ENCODE data around the gene MCF2L2.
A peak's percentile ranks its signal among the peaks of the same experiment; 100 is the strongest.

The MCF2L2 gene

DNA sequence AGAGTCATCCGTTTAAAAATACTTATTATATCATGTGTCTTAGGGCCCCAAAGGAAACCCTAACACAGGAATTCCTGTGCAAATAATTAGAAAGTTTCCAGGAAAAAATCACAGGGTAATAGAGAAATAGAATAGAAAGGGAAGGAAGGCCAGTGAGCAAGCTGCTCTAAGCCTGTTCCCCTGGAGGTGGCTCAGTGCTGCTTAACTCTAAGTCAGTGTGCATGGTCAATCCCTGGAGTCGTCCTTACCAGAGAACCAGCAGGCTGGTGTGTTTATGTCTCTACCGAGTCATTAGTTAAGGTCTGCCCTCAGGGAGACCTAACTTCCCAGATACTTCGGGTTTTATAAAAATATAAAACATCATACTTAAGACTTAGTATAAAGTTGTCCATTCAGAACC, 21.0 kb upstream of the MCF2L2 start:
- DNase-seq (ENCODE audit: low read depth): no peak
- TF ChIP-seq, protein P1, sequence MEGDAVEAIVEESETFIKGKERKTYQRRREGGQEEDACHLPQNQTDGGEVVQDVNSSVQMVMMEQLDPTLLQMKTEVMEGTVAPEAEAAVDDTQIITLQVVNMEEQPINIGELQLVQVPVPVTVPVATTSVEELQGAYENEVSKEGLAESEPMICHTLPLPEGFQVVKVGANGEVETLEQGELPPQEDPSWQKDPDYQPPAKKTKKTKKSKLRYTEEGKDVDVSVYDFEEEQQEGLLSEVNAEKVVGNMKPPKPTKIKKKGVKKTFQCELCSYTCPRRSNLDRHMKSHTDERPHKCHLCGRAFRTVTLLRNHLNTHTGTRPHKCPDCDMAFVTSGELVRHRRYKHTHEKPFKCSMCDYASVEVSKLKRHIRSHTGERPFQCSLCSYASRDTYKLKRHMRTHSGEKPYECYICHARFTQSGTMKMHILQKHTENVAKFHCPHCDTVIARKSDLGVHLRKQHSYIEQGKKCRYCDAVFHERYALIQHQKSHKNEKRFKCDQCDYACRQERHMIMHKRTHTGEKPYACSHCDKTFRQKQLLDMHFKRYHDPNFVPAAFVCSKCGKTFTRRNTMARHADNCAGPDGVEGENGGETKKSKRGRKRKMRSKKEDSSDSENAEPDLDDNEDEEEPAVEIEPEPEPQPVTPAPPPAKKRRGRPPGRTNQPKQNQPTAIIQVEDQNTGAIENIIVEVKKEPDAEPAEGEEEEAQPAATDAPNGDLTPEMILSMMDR (conservative IDR thresholded peaks at IDR 0.05; ENCODE audit: control insufficient read depth, insufficient read depth, low read depth, low read length): no peak
- H3K4me3 ChIP-seq (ENCODE audit: control insufficient read depth, low read depth, low read length): no peak overlapping the region

DNA sequence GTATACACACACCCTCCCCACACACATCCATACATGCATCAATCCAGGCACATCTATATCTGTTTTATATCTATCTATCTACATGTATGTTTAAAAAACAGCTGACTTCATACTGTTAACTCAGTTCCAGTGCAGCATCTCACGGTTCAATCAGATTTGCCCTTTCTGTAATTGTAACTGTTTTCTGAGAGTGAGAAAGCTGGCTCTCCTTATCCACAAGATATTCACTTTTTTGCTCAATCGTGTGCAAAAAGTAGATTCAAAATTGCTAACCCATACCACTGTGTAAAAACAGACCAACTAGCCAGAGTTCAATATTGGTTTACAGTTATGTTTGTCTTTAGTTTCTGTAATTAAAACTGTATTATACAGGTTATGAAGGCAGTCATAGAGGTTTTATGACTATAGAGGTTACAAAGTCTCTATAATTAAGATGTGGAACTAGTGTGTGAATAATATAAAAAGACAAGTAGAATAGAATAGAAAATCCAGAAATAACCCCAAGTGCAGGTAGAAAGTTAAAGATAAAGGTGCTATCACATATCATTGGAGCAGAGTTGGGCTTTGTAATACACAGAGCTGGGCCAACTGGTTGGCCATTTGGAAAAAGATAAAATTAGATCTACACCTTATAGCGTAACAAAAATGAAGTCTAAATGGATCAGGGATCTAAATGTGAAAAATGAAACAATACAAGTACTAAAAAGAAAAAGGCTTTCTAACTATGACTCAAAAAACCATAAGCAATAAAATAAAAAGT, 20.1 kb upstream of the MCF2L2 start:
- TF ChIP-seq, protein P1 (conservative IDR thresholded peaks at IDR 0.05; ENCODE audit: control insufficient read depth, insufficient read depth, low read depth, low read length): no peak
- peak overlapping the region; percentile 87 for H3K4me3 ChIP-seq (ENCODE audit: control insufficient read depth, low read depth, low read length)
- DNase-seq (ENCODE audit: low read depth): no peak

DNA sequence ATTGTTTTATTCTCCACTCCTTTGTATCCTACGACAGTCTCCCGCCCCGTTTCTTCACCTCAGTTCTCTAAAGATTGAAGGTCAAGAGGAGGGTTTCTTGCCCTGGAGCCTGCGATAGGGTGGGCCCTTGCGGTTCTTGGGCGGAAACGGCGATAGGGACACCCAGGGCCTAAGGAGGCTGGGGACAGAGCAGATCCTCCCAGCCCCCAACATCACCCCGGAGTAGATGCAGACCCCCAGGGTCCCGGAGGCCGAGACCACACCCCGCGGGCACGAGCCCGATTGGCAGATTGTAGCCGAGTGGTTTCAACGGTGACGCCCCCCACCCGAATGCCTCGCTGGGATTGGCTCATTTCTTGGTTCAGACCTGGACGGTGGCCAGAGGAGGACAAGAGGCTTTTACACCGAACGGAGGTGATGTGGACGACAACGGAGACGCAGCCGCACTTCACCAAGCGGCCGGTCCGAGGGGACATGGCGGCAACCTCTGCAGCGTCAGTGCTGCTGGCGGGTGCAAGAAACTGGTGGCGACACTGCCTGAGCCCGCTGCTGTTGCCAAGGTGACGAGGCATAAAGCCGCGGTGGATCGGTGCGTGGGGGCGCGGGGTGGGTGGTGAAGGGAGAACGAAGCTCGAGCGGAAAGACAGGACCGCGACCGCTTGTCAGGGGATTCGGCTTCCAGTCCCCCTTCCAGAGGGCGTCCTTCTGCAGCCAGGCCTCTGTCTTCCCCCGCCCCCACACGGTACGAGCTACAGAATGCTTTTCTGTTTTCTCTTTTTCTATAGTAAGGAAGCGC, 19.0 kb upstream of the MCF2L2 start:
- peak; percentile 70 for DNase-seq (ENCODE audit: low read depth)
- H3K4me3 ChIP-seq (ENCODE audit: control insufficient read depth, low read depth, low read length): peak overlapping the region; percentile 87
- TF ChIP-seq, protein P1 (conservative IDR thresholded peaks at IDR 0.05; ENCODE audit: control insufficient read depth, insufficient read depth, low read depth, low read length): no peak

DNA sequence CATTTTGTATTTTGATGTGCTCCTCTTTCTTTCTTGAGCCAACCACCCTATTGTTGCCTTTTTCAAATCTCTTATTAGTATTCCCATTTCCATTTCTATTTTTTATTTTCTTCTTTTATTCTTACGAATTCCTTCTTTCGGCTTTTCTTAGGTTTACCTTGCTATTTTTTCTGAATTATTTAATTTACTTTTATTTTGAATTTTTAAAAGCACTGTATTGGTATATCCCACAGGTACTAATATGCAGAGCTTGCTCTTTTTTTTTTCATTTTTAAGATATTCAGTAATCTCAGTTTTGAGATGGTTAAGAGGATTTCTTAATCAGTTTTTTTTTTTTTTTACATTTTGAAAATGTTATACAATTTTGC, 18.4 kb upstream of the MCF2L2 start:
- no peak for DNase-seq (ENCODE audit: low read depth)
- TF ChIP-seq, protein P1 (conservative IDR thresholded peaks at IDR 0.05; ENCODE audit: control insufficient read depth, insufficient read depth, low read depth, low read length): no peak
- H3K4me3 ChIP-seq (ENCODE audit: control insufficient read depth, low read depth, low read length): peak overlapping the region; percentile 87

DNA sequence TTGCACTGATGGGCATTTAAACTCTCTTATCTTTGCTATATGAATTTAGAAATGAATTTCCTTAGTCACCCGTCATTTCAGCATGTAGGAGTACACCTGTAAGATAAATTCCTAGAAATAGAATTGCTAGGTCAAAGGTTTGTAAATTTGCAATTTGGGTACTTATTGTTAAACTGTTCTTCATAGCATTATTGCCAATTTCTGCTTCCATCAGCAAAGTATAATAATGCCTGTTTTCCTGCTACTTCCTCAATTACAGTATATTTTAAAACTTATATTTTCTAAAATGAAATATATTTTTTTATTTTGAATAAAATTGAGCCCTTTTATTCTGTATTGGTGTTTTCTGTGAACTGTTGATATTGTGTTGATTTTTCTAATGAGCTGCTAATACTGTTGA, 16.3 kb upstream of the MCF2L2 start:
- DNase-seq (ENCODE audit: low read depth): no peak
- H3K4me3 ChIP-seq (ENCODE audit: control insufficient read depth, low read depth, low read length): no peak overlapping the region
- TF ChIP-seq, protein P1 (conservative IDR thresholded peaks at IDR 0.05; ENCODE audit: control insufficient read depth, insufficient read depth, low read depth, low read length): no peak

DNA sequence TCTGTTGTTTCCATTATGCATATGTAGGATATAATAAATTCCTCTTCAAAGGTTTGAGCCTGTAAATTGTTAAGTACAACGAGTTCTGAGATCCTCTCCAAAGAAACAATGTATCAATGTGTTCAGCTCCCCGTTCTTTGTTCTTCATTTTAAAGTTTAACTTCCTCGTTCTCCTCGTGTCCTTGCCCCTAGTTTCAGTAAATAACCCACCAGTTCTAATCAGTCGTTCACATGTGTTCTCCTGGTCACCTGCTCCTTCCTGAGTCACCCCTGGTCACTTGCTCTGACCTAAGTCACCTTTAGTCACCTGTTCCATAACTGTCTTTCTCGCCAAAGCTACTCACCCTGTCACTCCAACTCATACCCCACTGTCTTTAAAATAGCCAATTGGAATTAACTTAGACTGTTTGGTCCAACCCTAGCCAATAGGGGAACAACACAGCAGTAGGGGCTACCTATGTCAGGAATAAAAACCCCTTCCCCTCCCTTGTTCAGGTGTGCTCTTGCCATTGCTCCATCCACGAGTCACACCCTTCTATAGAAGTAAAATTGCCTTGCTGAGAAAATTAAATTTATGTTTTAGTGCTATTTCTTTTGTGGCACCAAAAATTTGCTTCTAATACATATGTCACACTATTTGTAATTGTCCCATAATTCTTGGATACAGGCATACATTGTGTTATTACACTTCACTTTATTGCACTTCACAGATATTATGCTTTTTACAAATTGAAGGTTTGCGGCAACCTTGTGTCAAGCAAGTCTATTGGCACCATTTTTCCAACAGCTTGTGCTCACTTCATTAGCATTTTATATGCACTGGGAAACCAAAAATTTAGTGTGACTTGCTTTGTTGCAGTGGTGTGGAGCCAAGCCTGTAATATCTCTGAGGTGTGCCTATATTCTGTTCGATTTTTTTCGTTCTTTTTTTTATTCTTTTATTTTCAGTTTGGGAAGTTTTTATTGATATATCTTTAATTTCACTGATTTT, 15.3 kb upstream of the MCF2L2 start:
- DNase-seq (ENCODE audit: low read depth): no peak
- TF ChIP-seq, protein P1 (conservative IDR thresholded peaks at IDR 0.05; ENCODE audit: control insufficient read depth, insufficient read depth, low read depth, low read length): no peak
- no peak overlapping the region for H3K4me3 ChIP-seq (ENCODE audit: control insufficient read depth, low read depth, low read length)

Measured in fibroblast of mammary gland (primary cell).